Measurements from ENCODE around the gene KRIT1.

The KRIT1 gene

GRCh38 chr7:92245487-92246359 lies at the start of gene KRIT1, which contains the start of gene ANKIB1:
KRIT1 (minus strand) TSS chr7:92245914; CDS start chr7:92242135, 3,779 bp downstream.
ANKIB1 (plus strand) TSS chr7:92245974; CDS start chr7:92294979, 49,005 bp downstream.
- peak; percentile 100 for DNase-seq

GRCh38 chr7:92295391-92295790 lies 49.7 kb upstream of the KRIT1 start:
- peak; percentile 90 for DNase-seq

DNA sequence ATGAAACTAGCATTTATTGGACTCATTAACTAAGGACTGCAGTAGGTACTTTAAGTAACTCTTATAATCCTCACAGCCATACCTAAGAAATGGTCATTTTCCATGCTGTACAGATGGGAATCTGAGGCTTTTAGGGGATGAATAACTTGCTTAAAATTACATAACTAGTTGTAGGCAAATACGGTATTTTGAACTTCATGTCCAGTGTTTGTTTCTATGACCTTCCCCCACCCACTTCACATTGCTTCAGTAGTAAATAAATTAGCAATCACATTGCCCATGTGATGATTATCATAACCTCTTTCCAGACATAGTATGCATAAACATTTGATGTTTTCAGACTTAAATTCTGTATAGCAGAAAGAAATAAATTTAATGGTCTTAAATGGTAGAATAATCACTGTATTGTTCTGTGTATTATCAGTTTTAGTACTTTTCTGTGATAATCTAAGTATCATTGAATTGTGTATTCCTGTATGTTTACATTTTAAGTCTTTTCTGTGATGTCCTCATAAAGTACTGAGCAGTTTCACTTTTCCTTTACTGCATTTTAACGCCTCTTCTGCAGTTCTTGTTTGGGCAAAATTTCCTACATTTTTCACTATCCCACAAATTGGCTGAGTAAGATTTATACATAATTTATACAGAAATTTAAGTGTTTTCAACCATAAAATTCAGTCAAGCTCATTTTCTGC lies 48.3 kb upstream of the KRIT1 start:
- DNase-seq: peak; percentile 100

DNA sequence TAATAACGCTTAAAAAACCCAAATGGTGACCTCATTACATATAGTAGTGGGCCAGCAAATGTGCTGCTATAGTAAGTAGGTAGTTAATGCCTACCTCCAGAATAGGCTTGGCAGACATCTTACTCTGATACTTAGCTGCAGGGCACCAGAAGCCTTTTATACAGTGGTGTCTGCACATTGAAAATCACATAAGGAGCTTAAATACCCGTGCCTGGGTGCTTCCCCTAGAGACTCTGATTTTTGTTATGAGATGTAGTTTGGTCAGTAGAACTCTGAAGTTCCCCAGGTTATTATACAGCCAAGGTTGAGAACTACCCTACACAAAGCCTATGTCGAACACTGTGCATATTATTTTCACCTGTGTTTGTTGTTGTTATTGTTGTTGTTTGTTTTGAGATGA lies 47.3 kb upstream of the KRIT1 start:
- DNase-seq: peak; percentile 95

DNA sequence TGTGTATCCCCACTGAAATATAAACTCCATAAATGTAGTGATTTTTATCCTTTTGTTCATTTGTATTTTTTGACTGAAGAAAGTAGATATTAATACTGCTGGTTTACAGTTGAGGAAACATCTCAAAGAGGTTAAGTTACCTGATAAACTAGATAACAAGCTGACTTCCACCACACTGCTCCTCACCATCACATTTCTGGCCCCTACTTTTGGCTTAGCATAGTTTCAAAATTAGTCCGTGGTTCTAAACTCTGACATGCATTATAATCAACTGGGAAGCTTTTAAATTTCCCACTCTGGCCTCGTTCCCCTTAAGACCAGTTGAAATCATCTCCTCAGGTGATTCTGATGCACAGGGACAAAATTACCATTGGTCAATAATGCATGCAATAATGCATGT lies 43.6 kb upstream of the KRIT1 start:
- no peak for DNase-seq

DNA sequence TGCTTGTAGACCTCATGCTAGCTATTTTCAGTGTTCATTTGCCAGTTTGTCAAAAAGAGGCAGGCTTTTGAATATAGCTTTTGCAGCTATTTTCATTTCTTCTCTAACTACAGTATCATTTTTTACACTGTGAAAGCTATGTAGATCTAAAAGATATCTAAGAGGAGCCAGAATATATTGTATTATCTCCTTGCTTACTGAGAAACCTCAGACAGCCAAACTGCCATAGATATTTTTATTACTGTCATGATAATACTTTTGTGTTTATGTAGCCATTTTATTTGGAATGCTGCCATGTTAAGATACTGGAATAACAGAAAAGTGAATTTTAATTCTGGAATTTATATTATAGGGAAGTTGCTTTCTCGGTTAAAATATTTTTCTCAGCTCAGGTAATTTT lies 37.2 kb upstream of the KRIT1 start:
- DNase-seq: peak; percentile 93

DNA sequence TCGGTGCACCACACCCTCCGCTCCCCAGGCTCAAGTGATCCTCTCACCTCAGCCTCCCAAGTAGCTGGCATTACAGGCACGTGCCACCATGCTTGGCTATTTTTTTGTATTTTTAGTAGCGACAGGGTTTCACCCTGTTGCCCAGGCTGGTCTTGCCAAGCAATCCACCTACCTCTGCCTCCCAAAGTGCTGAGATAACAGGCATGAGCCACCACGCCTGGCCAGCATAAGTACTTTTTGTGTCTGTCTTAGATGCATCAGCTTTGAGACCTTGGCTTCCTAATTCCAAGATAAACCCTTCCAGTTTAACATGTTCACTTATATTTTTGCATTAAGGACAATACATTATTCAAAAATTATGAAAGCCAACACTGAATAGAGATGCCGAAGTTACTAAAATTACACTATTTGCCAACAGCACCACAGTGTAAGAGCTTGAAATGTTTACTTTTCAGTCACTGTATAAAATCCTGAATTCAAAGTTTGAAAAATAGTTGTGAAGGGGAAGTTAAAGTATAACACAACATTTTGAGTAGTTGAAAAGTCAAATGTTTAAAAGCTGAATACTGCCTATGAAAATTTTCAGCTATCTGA lies 36.6 kb upstream of the KRIT1 start:
- DNase-seq: peak; percentile 93

DNA sequence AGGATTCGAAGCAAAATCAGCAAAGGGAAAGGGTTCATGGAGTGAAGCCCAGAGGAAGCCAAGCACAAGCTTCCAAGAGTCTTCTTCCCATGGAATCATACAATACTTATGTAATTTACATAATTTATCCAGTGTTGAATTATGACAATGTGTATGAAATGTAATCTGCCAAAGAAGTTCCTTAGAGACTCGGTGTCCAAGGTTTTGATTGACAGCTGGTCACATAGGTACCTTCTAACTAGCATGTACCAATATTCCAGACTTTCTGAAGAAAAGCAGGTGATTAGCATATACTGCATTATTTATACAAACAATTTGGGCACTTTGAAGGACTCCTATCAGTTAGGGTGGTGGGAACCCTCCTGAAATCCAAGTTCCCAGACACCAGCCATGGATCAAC lies 35.3 kb upstream of the KRIT1 start:
- DNase-seq: no peak

DNA sequence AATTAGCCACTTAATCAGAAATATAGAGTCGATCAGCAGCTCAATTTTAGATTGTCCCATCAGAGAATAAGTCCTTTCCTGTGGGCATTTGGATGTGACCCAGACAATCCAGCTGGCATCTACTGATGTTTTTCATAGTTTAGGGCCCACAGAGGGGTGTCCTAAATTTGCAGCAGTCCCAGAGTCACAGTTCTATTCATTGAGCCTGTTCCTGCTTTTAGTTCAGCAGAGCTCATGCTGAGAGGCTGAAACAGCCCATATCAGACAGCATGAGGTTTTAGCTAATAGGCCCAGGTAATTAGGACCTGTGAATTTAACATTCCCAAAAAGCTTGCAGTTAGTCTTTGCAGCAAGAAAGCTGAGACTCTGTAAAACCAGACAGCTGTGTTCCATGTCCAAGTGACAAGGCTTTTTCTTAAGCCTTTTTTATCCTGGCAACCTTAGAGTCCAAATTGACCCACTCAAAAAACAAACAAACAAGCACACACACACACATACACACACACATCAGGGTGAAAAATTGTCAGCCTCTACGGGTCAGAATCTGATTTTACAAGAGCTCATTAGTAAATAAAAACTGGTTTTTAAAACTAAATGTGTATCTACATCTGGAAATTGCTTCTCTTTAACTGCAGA lies 33.8 kb upstream of the KRIT1 start:
- DNase-seq: no peak

DNA sequence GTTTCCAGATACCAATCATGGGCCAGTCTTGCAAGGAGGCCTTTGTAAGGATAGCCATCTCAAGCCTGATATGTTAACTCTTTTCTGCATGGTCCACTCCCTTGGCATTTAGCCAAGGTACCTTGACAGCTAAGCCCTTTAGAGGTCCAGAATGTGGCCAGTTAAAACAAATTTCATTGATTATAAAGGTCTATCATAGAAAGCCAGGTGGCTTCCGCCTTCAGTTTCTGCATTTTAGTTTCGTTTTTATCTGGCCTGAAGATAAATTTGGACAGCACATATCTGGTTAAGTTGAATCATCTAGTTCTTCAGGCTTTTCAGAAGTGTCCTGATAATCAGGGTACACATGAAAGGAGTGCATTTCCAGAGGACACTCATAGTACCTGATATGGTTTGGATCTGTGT lies 30.7 kb upstream of the KRIT1 start:
- DNase-seq: peak; percentile 99

- no peak for DNase-seq
These were observed 29.6 kb upstream of the KRIT1 start for GRCh38 chr7:92275327-92275726.

DNA sequence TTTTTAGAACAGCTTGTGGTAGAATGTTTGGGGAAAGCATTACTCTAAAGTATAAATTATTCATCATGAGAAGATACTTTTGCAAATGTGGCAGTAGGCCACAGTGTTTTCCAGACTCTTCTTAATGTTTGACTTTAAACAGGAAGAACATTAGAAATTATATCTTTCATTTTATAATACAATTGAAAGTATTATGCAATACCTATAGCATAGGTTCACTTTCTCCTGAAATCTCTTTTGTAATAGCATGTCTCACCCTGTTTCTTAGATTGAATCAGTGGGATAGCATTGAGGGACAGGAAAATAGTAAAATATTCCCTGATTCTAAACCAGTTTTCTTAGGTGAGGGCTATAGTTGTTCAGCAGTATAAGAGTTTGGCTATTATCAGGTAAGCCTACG lies 23.2 kb upstream of the KRIT1 start:
- no peak for DNase-seq

DNA sequence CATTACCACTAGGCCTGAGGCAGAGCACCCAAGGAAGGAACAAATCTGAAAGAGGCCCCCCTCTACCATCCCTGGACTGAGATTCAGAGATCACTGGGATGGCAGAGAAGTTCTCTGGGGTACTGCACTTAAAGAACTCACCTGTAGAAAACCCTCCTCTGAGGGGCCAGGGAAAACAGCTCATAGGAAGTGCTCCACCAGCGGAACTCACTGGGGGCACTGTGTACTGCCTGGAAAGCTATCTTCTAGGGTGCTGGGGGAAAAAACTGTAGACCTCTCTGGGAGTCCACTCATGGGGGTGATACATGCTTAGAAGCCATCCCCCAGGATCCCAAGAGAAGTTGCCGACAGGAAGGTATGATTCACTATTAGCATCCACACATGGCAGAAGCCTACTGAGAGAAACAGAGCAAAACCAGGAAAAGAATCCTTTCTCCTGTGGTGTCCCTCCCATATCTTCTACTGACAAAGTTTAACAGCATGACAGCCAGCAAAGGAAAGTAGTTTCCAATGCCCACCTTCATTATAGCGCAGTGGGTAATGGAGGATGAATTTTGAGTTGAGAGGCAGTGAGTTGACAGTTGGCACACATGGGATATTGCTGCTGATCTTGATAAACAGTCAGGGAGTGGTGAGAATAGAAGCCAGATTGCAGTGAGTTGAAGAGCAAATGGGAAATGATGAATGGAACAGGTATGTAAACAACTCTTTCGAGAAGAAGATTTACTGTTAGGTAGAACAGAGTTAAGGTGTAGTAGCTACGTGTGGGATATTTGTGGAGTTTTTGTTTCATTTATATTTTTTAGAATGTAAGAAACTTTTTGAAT lies 20.9 kb upstream of the KRIT1 start:
- no peak for DNase-seq

GRCh38 chr7:92260248-92260781 lies 14.6 kb upstream of the KRIT1 start:
- DNase-seq: no peak

- no peak for DNase-seq
These were observed 14.0 kb upstream of the KRIT1 start for GRCh38 chr7:92259610-92260247.

- no peak for DNase-seq
These were observed 13.3 kb upstream of the KRIT1 start for GRCh38 chr7:92259062-92259461.

DNA sequence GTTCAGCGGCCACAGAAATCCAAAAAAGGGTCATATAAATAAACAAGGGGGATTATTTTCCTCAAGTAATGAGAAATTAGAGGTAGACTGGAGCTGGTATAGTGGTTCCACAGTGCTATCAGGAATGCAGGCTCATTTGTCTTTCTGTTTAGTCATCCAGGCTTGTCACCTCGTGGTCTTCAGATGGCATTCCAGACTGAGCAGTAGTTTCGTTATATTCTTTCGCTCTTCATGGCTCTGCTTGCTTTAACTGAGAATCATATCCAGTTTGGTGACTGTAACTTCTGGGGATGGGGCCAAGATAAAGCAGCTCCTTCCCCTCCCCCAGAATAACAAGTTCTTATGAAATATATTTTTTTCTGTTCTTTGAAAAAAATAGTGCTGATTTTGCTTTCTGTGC lies 9.6 kb upstream of the KRIT1 start:
- peak; percentile 86 for DNase-seq

DNA sequence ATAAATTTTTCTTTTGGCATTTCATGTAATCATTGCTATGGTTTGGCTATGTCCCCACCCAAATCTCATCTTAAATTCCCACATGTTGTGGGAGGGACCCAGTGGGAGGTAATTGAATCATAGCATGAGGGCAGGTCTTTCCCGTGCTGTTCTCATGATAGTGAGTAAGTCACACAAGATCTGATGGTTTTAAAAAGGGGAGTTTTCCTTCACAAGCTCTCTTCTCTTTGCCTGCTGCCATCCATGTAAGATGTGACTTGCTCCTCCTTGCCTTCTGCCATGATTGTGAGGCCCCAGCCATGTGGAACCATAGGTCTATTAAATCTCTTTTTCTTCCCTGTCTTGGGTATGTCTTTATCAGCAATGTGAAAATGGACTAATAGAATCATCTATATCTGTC lies 9.1 kb upstream of the KRIT1 start:
- DNase-seq: peak; percentile 86

DNA sequence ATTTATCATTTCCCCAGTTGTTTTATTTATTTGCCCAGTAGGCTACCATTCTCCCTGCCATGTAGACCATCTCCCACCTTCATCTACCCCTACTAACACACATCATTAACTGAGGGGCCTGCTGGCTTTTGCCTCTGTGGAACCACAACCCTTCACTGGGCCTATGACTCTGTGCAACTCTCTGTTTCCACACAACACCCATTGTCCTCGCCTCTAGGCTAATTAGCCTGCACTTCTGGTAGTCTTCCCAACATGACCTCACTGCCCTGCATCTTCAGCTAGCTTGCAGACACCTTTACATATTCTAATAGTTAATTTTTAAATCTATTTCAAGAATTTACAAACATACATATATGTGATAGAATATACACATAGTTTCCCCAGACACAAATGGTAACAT lies 7.5 kb upstream of the KRIT1 start:
- no peak for DNase-seq

GRCh38 chr7:92251181-92251580 lies 5.5 kb upstream of the KRIT1 start:
- DNase-seq: no peak

DNA sequence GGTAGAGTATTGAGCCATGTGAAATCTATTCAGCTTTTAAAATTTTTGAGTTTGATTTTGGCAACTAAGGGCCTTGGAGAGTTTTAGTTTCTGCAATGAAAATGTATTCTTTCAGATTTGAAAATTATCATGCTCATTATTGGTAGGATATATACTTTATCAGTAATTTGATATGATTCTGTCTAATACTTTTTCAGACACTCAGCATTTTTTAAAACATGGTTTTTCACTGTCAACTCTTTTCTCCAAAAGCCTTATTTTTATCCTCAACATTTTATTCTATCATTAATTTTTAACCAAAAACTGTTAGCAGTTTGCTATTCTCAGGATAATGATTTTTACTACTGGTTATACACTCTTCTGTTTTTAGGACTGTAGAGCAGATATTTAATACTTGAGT lies 4.9 kb upstream of the KRIT1 start:
- DNase-seq: no peak
